Measurements from ENCODE around the gene DRC1.

- TF ChIP-seq EP300 (conservative IDR thresholded peaks at IDR 0.05; ENCODE audit: poor library complexity, severe bottlenecking) (no peak), CTCF (IDR thresholded peaks at IDR 0.05; ENCODE audit: poor library complexity, severe bottlenecking) (no peak), EZH2 (IDR thresholded peaks at IDR 0.05; ENCODE audit: borderline replicate concordance, insufficient read depth, low read length, poor library complexity, severe bottlenecking) (no peak)
Observed at GRCh38 chr2:26489213-26489850, 87.6 kb downstream of the DRC1 start.

Measured in neural cell (in vitro differentiated cells).